NCI-H774 (cell line): ENCODE measurements around the gene TIE1.

ENCODE experiments used
- DNase-seq: peaks from one replicate; lab custom pipeline; 2025; lab: John Stamatoyannopoulos, UW

The TIE1 gene

DNA sequence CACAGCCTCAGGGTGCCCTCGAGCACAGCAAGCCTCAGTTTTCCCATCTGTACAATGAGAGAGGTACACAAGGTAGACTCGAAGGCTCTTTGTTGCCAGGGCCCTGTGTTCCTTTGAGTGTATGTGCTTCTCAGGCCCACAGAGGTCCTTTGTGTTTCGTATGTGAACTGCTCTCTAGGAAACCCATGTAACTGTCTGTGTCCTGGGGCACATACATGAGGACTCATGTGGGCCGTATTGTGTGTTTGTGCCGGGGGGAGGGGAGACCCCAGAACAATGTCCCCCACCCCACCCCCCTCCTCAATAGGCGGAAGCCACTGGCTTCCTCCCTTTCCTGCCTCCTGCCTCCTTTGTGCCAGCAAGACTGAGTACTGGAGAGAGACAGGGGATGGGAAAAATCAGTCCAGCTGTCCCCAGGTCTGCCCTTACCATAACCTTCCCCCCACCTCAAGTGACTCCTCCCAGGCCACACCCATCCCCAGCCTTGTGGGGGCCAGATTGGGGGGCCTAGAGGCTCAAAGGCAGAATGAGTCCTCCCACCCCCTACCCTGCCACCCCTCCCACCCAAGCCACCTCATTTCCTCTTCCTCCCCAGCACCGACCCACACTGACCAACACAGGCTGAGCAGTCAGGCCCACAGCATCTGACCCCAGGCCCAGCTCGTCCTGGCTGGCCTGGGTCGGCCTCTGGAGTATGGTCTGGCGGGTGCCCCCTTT is at the start of gene TIE1:
TSS of gene TIE1 (plus strand) at position 605 of the 717 bp plus-strand sequence. CDS start at position 695, 90 bp downstream.
- no peak for DNase-seq

DNA sequence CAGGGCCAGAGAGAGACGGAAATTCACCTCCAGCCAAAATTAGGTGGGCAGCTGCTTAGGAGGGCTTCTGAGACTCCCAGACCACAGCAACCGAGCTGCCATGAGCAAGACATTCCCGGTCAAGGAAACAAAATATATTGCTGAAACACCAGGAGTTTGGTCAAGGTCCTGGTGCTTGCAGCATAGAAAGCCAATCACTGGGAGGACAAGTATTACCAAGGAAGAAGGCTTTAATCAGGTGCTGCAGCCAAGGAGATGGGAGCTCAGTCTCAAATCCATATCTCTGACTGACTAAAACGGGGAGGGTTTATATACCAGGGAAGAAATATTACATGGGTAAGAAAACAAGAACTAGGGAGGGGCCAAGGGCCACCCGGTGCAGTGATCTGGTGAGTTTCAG is 49.8 kb upstream of the TIE1 start:
- DNase-seq, result no peak

DNA sequence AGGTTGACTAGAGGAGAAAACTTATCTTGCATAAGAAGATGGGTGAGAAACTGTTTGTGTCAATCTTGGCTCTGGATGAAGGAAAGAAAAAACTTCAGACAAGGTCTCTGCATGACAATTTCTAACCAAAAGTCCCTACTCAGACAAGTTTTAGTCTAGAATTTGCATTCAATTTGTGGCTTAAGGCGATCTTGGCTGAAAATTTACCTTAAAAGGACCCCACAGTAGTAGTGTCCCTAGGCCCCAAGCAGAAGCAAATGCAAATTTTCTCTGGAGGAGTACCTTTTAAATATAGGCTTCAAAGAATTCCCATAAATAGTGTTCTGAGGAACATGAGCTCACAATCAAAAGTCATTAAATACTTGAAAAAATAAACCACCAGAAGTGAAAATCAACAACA is 48.6 kb upstream of the TIE1 start:
- DNase-seq, result no peak

DNA sequence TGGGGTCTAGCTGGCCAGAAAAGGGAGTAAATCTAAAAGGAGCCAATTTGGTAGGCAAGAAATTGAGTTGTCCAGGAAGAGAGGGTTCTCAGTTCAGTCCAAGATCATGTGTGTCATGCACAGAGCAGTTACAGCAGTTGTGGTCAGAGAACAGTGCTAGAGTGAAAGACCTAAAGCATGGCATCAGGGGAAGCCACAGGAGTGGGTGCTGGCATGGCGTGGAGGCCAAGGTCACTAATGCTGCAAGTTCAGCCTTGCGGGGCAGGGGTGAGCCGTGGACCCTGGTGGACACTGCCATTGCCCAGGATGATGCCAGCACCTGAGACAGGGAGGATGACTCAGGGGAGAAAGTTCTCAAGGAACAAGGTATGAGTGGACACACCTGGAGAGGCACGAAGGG is 47.6 kb upstream of the TIE1 start:
- DNase-seq, result no peak

DNA sequence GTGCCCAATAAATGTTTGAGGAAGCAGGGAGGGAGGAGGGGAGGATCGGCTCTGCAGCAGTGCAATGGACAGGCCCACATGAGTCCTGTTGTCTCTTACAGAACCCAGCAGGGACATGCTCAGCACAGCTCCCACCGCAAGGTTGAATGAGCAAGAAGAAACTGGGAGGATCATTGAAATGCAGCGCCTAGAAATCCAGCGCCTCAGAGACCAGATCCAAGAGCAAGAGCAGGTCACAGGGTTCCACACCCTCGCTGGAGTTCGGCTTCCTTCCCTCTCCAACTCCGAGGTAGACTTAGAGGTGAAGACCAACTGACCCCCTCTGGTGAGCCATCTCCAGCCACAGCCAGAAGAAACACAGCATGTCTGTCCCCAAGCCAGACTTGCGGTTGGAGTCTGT is 46.9 kb upstream of the TIE1 start:
- no peak for DNase-seq

DNA sequence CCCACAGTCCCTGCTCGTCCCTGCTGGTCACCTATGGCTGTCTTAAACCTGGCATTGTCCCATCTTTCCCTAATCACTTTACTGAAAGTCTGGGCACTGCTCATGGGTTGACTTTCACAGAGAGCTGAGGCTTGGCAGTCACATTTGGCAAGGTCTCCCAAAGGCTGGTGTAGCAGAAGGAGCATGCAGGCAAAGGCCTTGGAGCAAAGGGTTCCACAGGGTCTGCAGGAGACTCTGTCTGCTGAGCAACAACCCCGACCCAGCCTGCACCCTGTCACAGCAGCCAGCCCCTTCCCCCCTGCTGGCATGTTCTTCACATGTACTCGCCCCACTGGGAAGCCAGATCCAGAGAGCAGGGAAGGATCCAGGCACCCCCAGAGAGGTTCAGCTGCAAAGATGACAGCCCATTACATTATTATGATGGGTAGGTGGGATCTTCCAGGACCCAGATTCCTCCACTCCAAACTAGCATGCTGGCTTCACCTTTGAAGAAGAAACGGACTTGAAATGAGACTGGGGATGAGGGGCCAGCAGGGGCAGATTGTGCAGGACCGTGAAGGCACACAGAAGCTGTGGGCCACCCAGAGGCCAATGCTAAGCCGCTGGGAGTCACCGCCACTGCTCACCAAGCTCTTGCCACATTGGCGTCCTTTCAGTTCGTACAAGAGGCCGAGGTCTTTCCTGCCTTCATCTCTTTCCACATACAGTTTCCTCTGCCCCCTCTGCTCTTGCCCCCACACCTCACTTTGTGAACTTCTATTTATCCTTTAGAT is 45.2 kb upstream of the TIE1 start:
- DNase-seq, result no peak

DNA sequence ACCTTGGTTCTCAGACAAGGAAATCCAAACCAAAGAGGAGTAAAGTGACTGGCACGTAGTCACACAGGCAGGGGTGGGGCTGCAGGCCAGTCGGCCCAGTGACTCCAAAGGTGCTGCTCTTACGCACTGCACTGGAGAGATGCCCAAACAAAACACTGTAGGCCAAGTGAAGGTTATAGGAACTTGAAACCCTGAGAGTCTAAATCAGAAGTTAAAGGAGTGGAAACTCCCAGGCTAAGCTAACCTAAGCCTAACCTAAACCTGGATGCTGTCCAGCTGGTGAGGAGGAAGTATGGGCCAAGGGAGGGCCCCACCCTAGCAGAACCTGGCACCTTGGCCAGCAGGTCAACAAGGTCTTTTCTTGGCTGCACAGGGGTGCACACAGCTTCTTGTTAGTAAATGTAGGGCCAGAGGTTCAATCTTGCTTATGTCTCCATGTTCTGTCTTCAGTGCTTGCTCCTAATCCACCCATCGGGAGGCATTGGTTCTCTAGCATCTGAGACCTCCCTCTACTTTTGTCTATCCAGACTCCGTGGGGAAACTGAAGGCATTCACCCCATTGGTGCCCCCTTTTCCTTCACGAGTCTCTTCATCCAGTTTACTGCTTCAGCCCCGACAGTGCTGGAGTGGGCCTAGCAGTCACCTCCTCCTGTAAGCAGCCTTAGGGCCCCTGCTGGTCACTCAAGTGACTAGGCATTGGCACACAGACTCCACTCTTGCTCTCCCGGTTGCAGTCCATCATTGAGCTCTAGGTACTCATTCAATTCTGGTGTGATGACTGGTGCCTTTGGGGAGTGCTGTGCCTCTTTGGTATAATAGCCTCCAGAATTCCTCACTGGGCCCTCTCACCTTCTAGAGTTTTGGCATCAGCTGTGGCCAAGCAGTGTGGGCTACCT is 43.9 kb upstream of the TIE1 start:
- no peak for DNase-seq

DNA sequence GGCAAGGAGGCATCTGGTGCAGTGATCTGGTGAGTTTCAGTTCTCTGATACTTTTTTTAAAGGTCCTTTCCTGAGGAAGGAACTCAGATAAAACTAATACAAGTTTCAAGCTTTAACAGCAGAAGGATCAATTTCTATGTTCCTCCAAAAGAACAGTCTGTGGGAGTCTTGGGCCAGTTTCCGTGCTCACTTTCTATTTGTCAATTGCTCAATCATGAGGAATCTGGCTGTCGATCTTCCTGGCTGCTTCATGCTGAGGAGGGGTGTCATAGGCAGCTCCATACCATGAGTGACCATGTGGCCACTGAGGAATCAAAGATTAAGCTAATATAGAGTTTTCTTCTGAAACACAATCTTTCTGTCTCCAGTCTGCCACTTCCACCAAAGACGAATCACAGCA is 42.4 kb upstream of the TIE1 start:
- no peak for DNase-seq

DNA sequence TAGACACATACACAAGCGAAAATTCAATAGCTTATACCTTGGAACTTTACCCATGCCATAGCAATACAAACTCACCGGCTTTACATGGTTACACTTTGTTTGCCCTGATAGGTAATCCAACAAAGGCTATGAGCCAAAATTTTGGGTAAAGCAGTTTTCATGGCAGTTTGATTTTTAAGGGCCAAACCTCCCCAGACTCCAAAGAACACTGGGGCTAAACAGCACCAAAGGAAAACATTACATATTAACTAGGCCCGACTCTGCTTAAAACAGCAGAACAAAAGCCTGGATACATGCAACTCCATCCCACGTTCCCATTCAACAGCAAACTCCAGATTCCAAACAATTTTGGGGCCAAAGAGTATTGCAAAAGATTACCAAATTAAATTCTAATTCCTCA is 35.4 kb upstream of the TIE1 start:
- DNase-seq, result no peak

DNA sequence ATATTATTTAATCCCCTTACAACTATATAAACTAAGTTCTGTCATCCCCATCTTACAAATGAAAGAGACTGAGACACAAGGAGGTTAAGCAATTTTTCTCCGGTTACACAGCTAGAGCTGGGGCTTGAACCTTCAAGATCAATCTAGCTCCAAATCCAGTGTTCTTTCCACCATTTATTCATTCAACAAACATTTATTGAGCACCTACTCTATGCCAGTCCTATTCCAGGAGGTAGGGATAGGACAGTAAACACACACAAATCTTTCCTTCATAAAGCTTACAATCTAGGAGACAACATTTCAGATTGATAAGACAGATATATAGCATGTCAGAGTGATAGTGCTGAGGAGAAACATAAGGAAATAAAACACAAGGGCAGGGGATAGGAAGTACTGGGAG is 33.9 kb upstream of the TIE1 start:
- DNase-seq, result no peak

DNA sequence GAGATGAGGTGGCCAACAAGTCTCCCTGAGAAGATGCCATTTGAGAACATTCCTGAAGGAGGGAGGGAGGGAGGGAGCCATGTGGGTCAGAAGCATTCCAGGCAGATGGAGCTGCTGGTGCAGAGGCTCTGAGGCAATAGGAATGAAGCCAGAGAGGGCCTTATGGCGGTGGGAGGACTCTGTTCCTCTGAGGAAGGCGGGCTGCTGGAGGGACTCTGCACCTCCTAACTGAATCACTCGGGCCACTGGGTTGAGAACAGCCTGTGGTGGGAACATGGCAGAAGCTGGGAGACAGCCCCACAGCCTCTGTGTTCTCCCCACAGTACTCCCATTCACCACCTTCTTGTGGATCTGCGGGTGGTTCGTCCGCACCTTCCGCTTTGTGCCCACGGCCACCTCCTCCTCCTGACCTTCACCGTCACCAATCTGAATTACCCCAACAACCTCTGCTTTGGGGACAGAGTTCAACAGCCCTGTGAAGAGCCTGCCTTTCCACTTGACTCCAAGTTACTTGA is 33.4 kb upstream of the TIE1 start:
- DNase-seq, result no peak

DNA sequence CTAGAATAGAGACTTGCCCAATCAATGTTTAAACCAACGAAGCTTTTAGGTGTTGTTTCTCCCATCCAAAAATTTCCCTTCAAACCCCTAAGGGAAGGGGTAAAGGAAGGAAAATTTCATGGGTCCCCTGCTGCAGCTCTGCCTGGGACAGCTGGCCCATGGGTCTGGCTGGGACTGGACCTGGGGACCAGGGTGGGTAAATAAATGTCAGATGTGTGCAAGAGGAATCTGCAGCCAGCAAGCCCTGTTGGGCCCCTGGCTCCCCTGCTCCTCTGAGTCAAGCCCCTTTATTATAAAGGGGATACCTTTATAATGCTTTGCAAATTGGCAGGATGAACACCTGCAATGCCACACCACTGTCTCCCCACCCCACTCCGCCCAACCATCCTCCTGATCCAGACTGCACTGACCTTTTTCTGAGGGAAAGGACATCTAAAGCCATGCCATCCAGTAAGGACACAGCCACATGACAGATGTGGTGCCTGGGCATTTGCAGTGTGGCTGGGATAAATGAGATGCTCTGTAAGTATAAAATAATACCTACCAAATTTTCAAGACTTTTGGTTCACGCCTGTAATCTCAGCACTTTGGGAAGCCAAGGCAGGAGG is 32.9 kb upstream of the TIE1 start:
- DNase-seq, result no peak

DNA sequence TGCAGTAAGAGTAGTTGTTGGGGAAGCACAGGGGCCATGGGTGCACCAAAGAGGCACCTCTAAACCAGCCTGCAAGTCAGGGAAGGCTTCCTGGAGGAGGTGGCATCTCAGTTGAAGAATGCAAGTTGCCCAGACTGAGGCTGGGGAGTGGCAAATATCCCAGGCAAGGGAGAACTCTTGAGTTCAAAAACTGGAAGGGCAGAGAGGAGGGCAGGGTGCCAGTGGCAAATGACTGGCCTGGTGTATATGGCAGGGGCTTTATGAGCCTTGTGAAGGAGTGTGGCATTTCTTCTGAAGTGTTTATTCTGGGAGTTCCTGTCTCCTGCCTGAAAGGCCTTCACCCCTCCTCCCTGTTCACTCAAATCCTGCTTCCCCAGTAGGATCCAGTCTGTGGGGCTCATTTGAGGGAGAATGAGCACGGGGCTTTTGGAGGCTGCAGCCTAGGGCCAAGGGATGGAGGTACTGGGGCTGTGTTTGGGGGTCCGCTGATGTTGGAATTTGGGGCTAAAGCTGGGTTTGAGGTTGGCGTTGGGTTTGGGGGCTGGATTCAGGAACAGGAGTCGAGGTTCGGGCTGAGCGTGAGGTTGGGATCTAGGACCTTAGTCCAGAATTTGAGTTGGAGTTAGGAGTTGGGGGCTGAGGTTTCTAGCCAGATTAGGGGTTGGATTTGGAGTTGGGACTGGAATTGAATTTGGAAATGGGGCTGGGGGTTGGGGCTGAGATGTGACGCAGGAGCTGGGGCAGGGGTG is 31.0 kb upstream of the TIE1 start, which contains the start of gene TMEM125:
TSS of gene TMEM125 (plus strand) at position 357 of the 749 bp plus-strand sequence. CDS start 2,740 bp downstream, outside the sequence.
- DNase-seq, result no peak

DNA sequence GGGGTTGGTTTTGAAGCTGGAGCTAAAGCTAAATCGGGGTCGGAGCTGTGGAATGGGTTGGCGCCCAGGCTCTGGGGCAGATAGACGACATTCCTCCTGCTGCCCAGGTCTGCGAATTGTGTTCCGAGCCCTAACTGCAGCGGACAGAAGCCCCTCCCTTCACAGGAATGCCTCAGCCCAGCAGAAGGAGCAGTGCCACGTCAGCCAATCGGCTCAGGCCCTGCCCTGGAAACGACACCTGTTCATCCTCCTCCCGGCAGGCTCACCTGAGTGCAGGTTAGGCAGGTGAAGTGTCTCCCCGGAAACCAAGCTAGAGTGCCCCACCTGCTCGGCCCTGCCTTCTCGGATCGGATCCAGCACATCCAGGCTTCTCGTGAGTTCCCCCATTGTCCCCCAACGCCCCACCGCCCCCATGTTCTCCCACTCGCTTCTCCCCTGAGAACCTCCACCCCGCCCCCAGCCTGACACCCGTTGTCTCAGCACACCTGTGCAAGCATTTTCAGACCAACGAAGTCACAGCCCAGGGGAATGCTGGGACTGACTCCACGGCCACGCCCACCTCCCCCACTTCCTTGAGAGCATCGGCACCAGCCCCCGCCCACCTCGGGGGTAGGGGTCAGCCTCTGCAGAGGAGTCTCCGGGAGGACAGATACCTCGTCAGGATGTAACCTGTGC is 30.2 kb upstream of the TIE1 start:
- peak; percentile 89 for DNase-seq

DNA sequence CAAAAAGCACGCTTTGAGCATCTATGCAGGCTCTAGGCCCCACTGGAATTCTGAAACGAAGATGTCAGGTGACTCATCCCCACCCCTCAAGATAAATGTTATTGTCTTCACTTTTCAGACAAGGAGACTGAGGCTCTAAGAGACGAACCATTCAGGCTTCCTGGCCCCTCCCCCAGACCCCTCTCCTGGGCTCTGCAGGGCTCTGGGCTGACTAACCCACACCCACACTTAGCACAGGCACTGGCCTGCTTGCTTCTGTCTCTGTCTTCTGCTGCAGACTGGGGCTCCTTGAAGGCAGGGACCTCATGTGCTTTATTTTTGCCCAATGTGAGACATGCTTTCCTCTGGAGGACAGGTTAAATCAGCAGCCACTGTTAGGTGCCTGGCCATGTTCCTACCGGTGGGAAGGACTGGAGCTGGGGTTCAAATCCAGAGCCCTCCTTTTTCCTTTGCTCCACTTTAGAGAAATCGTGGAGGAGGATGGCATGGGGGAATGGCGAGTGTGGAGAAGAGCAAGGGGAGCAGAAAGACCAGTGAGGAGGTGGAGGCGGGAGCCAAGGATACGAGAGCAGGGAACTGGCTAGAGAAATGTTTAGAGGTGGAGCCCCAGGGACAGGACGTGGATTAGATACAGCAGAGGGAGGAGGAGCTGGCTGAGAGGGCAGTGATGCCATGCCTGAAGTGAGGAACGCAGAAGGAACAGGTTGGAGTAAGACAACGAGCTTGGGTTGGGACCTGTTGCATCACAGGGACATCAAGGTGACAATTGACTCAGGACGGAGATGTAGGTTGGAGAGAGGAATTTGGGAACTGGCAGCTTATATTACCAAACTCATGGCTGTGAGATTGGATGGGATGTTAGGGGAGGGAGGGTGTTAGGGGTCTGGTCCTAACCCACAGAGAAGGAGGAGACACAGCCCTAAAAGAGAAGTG is 29.3 kb upstream of the TIE1 start:
- DNase-seq, result no peak

DNA sequence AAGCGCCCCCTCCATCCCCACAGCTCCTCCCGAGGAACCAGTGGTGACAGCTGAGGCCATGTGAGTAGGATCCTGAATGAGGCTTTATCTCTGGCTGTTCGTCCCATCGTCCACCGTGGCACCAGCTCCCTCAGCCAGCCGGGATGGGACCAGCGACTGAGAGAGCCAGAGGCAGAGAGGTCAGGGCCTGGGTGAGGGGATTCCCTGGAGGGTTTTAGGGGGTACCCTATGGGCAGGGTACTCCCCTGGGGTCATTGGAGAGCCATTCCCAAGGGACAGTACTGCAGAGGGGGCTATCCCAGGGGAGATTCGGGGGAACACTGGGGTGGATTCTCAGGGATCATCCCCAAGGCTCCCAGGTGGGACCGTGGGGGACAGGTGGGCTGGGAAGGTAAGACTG is 28.6 kb upstream of the TIE1 start:
- no peak for DNase-seq

DNA sequence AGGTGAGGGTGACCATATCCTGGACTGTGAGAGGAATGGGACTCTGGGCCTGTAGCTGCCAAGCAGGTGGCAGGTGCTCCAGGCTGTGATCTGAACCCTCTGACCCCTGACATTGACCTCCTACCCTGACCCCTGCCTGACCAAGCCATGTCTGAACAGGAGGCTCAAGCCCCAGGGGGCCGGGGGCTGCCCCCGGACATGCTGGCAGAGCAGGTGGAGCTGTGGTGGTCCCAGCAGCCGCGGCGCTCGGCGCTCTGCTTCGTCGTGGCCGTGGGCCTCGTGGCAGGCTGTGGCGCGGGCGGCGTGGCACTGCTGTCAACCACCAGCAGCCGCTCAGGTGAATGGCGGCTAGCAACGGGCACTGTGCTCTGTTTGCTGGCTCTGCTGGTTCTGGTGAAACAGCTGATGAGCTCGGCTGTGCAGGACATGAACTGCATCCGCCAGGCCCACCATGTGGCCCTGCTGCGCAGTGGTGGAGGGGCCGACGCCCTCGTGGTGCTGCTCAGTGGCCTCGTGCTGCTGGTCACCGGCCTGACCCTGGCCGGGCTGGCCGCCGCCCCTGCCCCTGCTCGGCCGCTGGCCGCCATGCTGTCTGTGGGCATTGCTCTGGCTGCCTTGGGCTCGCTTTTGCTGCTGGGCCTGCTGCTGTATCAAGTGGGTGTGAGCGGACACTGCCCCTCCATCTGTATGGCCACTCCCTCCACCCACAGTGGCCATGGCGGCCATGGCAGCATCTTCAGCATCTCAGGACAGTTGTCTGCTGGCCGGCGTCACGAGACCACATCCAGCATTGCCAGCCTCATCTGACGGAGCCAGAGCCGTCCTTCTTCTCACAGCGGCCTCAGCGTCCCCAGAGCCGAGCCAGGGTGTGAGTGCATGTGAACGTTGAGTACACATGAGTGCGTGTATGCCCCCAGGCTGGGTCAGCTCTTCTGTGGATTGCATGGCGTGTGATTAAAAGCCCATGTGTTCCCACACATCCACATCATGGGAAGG is 27.9 kb upstream of the TIE1 start:
- DNase-seq, result no peak

DNA sequence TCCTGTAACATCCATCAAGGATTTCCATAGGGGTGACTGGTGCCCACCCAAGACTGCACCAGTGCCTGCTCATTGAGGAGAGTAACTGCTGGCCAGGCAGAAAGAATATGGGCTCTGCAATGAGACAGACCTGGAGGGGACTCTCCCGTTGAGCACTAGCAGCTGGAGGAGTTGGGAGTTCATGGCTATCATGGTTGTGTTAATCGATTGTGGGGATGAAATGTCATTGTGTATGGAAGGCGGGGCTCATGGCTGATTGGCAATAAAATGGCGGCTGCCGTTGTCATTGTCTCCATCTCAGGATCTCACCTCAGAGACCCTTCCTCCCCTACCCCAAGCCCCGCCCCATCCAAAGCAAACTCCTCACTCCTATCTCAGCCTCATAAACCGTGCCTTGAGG is 27.1 kb upstream of the TIE1 start:
- no peak for DNase-seq
